CD4-positive, alpha-beta T cell treated with Interleukin-21 for 1 hour (primary cell): ENCODE results near the gene FNBP1.
"Not testable (repeated sequence)": the region's sequence is repeated elsewhere in the genome, so short reads cannot be mapped to it uniquely, and the experiment has no call there.

ENCODE experiments used
- DNase-seq: peaks from one replicate; pipeline ENCODE4 v3.0.0-alpha.2; 2020

The FNBP1 gene

DNA sequence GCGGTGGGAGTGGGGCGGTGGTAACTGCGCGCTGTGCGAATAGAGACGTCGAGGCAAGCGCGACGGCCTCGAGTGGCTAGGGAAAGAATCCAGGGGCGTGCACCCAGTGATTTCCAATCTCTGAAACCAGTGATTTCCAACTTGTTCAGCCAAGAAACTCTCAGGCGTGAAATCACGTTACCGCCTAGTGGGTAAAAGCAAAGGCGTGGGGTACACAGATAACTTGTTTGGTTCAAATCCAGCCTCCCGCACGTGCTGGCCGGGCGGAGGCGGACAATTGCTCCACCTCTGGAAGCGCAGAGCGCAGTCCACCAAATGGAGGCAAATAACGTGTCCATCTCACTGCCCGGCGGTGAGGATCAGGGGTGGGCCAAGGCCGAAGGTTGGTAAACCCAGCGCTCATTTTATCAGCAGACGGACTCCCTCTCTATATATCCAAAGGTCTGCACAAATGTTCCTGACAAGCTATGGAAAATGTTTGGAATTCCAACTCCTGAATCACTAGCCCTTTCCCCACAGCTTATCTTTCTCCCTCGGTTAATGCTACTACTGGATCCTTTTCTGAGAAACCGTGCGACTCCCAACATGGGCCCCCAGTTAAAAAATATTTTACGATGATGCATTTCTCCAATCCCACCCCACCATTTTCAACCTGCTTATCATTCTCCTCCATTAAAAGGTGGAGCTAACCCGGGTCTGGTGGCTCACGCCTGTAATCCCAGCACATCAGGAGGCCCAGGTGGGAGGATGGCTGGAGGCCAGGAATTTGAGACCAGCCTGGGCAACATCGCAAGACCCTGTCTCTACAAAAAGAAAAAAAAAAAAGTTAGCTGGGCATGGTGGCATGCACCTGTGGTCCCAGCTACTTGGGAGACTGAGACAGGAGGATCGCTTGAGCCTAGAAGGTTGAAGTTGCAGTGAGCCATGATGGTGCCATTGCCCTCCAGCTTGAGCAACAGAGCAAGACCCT, 950 bp upstream of the FNBP1 start:
- DNase-seq: no peak

DNA sequence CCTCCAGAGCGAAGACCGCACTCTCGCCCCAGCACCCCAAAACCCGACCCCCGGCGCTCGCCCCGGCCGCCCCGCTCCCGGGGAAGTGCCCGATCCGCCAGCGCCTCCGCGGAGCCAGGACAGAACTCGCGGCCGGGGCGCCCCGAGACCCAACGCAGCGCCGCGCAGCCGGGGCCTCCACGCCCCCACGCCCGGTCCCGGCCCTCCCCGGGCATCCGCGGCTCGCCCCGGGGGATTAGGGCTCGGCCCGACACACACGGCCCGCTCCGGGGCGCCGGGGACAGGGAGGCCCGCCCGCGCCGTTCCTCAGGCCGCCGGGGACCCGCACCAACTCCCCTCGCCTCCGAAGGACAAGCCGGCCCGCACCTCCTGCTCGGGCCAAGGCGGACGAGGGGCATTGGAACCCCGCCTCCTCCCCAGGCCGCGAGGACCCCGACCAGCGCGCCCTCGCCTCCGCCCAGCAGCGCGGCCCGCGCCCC, 544 bp downstream of the FNBP1 start:
- DNase-seq: no peak

DNA sequence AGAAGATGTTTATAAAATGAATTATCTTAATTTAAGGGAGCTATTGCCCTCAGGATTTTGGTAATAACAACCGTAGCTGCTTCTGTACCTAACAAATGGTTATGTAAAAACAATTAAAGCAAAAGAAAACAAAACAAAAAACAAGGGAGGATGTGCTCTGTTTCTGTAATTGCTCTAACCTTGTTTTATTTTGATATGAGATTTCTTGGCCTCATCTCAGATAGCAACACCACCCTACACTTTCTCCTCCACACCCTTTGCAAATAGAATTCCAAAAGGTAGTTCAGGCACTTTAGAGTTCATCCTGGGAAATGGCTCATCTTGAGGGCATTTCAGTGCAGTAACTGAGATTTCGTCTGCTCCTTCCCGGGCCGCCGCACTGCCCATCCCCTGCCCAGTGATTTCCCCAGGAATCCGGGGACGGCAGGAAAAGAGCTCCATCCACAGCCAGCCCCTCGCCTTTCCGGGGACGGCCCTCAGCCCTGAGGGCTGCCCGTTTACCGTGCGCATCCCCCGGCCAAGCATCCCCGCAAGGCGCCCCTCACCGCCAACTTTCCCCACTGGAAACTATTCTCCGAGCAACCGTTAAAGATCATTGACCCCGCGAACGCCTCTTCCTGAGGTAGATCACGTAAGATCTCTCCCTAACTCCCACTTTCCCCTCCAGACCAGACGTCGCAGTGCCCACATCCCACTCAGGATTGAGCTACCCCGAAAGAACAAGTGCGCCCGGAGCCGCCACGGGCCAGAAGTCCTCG, 1.2 kb downstream of the FNBP1 start:
- no peak for DNase-seq

DNA sequence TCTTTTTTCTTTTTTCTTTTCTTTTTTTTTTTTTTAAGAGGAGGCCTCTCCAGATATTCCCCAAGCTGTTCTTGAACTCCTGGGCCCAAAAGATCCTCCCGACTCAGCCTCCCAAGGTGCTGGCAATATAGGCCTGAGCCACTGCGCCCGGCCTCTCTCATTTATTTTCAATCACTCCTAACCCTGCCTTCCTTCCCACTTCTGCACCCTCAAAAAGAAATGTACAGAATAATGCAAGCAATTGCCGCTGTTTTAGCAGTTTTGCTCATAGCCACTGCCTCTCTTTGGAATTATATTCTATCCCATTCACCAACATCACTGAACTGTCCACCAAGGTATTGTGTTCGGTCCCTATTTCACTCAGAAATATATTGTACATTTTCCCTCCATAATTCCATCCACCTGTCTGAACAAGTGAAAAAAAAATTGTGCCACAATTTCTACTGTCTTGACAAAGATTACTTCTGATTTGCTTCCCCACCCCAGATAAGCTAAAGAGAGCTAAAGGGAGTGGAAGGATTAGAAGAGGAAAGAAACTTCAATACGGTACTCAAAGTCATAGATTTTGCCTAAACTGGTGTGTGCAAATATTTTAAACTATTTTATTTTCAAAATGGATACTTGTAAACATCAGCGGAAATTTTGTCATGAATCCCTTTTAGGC, 1.9 kb downstream of the FNBP1 start:
- DNase-seq: no peak

DNA sequence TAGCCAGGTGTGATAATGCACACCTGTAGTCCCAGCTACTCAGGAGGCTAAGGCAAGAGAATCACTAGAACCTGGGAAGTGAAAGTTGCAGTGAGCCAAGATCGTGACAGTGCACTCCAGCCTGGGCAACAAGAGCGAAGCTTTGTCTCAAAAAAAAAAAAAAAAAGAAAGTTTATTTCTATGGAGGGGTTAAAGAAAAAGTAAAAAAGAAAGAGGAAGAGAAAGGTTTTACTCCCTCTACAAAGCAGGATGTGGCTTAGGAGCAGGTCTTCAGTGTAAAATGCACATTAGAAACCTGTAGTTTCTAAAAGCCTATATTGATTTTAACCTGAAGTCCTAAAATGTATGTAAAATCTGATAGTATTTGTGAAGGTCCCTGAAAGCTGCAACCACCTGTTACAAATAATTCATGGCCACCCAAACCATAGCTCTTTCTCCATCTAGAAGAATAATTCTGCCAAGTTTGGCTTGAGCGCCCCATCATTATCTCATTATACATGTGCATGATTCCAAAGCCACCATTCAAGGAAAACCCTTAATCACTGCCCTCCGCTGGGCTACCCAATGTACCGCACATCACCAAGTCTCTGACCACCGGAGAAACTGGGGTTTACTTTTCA, 3.4 kb downstream of the FNBP1 start:
- no peak for DNase-seq

DNA sequence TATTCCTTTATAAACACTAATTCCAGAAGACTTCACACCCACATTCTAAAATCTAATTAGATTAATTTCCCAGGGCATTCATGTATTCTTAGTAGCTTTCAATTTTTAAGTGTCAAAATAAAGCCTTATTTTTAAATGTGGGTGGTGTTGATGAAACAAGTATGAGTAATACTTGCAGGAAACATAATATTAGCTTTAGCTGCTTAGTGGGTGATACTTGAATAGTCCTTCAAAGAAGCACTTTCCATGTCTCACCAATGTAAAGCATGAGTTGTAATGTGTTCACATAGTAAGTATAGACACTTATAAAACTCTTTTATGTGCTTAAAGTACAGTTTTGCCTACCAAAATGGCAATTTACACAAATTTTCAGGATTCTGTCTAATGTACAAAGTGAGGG, 6.9 kb downstream of the FNBP1 start:
- no peak for DNase-seq

DNA sequence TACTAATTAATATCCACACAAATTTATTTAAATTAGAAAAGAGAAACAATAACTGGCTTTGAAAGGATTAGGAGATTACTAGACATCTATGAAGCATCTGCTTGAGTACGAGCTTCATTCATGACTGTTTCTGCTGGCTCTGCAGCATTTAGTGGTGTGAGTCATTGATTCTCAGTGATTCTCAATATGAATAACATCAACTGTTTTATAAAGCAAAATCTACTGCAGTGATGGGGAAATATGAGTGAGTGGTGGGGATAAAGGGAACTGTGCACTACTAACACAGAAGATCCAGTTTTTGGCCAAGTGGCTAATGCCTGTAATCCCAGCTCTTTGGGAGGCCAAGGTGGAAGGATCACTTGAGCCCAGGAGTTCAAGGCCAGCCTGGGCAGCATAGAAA, 8.4 kb downstream of the FNBP1 start:
- no peak for DNase-seq

DNA sequence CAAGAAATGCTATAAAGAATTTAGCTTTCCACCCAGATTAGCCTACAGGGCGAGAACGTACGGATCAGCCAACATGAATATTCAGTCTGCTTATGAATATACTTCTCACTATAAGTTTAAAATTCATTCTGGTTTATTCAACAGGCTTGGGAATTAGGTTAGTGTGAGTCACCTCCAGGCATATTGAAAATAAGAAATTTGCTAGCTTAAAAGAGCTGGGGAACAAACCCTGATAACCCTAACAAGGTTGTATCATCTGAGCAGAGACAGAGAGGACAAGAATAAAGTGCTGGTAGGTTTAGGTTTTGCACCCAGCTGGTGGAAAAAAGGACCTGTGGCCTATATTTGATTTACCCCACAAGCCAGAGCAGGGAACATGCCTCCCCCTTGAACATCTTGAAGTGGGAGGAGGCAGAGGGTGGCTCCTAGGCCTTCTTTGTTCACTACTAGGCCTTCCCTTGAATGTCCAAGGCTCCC, 12.3 kb downstream of the FNBP1 start:
- DNase-seq: no peak

DNA sequence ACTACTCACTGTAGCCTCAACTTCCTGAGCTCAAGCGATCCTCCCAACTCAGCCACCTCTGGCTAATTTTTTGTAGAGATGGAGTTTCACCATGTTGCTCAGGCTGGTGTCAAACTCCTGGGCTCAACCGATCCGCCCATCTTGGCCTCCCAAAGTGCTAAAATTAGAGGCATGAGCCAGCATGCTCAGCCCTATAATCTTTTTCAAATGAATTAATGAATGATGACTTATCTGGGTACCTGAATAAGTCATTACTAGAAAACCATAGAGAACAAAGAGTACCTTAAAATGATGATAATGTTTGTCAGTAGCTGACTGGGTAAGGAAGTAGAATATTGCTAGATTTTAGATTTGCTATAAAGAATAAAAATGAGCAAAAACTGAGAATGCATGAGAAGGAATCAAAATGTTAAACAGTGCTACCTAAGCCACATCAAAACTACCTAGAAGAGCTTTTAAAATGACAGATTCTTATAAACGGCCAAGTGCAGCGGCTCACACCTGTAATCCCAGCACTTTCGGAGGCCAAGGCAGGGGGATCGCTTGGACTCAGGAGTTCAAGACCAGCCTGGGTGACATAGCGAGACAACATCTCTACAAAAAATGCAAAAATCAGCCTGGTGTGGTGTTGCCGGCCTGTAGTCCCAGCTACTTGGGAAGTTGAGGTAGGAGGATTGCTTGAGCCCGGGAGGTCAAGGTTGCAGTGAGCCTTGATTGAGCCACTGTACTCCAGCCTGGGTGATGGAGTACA, 13.6 kb downstream of the FNBP1 start:
- no peak for DNase-seq

DNA sequence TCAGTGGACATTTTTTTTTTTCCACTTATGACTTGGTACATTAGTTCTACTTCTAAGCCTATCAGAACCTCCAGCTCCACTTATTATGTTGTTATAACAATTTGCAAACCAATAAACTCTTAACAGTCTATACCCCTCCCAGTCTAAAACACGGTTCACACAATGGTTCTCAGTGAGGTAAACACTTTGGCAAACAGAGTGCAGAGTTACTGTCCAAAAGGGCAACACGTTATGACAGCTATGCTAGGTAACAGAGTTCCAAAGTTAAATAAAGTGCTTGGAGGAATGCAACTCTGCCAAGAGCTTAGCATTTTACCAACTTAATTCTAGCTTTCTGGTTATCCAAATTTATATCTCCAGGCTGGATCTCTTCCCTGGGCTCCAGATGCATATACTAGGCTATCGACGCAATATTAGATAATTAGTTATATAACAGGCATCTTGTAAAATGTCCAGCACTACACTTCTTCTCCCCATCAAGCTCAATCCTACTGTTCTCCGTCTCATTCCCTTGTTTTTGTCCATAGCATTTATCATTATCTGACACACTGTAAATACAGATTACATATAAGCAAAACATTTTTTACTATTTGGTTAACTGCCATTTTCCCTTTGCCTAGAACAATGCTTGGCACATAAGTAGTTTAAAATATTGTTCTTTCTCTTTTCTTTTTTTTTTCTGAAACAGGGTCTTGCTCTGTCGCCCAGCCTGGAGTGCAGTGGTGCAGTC, 14.3 kb downstream of the FNBP1 start:
- no peak for DNase-seq

DNA sequence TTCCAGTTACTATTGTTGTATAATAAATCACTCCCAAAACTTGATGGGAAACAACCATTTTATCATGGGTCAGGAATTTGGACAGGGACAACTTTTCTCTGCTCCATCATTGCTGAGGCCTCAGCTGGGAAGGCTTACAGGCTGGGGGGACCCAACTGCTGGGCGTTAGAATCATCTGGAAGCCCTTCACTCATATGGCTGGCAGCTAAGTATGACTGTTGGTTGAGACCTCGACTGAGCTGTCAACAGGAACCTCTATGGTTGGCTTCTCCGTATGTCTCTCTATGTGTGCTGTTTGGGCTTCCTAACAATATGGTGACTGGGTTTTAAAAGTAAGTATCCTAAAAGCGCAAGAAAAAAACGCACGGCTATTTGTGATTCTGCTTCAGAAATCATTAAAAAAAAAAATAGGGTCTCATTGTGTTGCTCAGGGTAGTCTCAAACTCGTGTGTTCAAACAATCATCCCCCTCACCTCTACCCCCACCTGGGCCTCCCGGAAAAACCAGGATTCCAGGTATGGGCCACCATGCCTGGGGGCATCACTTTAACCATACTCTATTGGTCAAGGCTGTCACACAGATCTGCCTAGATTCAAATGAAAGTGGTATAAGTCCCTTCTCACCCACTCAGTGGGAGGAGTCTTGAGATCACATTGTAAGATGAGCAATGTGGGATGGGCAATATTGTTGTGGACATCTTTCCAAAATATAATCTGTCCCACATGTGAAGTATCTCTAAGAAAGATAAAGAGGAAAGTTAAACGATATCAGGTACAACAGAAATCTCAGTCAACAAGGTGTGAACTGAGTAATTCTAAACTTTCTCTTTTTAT, 15.2 kb downstream of the FNBP1 start:
- no peak for DNase-seq

DNA sequence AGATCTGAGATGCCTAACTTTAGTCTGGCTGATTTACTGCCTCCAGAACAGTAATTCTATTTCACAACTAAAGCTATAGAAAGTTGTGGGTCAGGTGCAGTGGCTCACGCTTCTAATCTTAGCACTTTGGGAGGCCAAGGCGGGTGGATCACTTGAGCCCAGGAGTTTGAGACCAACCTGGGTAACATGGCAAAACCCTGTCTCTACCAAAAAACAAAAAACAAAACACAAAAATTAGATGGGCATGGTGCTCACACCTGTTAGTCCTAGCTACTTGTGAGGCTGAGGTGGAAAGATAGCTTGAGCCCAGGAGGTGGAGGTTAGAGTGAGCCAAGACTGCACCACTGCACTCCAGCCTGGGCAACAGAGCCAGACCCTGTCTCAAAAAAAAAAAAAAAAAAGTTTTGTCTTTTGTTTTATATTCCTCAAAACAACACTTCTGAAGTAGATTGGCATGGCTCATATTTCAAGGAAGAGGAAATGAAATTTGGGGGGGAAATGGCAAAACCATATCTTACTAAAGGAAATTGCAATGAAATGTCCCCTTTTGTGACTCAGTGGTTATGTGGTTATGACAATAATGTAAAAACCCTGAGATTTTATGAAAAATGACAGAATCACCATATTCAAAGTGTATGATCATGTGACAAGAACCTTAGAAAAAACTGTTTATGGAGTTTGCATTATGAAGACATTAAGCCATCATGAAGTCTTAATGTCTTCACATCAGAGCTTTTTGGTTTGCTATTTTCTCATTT, 16.2 kb downstream of the FNBP1 start:
- DNase-seq: peak; percentile 52

DNA sequence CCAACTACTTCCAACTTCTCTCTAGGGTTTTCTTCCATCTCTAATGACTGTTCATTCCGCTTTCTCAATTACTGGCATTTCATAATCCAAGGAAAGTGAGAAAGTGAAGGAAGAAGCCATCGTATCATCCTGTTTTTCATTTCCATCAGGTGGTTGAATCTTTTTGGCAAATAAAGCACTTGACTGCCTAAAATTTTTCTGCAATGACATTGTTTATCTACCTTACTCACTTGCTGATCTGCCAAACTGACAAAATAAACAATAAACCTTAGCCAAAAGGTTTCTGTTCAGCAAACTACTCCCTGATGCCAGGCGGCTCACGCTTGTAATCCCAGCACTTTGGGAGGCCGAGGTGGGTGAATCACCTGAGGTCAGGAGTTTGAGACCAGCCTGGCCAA, 18.4 kb downstream of the FNBP1 start:
- DNase-seq: no peak

DNA sequence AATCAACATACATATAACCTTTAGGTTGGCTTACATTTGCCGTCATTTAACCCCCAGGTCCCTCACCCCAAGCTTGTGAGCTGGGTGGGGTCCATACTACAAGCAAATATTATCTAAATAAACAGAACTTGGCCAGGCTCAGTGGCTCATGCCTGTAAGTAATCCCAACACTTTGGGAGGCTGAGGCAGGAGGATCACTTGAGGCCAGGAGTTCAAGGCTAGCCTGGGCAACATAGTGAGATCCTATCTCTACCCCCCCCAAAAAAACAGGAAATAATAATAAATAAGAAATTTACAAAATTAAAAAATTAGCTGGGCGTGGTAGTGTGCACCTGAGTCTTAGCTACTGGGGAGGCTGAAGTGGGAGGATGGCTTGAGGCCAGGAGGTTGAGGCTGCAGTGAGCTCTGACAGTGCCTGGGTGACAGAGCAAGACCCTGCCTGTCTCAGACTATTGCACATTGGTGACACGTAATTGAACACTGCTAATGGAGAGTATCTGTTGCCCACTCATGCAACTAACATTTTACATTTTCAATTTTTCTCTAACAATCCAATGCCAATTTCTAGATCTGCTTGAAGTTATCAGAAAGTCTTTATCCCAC, 18.9 kb downstream of the FNBP1 start:
- no peak for DNase-seq

DNA sequence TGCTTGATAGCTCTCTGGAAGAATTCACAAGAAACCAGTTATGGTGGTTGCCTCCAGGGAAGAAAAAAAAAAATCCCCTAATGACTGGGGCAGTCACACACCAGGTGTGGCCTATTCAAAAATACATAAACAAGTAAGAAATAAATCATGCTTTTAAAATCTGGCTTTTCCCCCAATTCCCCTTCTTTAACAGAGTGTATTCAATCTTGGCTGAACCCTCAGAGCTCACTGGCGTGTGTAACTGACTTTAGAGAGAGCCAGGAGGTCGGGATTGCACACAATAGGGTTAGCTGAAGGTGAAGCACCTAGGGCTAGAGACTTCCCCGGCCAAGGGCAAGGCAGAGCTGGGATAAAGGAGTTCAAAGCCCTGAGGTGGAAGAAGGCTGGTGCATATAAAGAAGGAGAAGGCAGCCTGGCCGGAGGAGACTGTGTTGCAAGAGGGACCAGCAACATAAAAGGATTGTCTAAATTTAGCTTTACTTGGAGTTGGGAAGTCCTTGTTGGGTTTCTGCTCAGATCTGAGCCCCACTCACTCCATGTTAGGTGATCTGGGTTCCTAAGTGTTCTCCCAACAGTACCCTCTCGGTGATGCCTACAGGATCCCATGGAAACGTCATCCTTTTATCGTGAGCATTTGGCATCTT, 19.7 kb downstream of the FNBP1 start:
- DNase-seq: no peak

DNA sequence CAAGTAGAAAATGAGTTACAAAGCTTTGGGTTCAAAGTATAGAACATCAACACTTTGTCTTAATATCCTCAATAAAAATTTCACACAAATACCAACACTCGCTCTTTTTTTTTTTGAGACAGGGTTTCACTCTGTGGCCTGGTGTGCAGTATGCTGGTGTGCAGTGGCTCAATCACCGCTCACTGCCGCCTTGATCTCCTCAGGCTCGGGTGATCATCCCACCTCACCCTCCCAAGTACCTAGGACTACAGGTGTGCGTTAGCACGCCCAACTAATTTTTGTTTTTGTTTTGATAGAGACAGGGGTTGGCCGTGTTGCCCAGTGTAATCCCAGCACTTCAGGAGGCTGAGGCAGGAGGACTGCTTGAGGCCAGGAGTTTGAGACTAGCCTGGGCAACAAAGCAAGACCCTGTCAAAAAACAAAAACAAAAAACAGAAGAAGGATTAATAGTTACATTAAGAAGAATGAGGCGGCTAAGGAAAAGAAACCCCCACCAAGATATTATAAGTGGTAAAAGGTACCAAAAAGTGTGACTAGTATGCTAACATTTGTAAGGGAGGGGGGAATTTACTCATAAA, 20.3 kb downstream of the FNBP1 start:
- no peak for DNase-seq

DNA sequence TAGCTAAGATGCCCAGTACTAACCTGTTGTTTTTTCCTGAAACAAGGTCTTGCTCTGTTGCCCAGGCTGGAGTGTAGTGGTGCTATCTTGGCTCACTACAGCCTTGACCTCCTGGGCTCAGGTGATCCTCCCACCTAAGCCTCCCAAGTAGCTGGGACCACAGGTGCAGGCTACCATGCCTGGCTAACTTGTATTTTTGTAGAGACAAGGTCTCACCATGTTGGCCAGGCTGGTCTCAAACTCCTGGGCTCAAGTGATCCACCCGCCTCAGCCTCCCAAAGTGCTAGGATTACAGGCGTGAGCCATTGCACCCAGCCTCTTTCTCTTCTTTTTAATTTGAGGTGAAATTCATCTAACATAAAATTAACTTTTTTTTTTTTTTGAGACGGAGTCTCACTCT, 21.1 kb downstream of the FNBP1 start:
- DNase-seq: not testable (repeated sequence)

DNA sequence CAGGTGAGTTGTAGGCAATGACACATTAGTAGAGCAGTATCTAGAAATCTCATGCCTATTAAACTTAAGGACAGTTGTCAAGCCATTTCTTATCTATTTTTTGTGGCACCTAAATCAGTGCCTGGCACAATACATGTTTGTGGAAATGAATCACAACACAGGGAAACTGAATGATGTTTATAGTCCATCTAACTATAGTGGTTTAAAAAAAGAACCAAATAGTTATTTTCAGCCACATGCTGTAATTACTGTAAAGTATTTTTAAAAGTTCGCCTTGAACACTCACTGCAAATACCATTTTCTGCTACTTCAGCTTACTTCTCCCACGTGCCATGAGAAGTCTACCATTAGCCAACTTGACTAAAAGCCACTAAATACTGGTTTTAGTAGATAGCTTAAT, 21.9 kb downstream of the FNBP1 start:
- DNase-seq: no peak
